ENCODE results near the gene ATOH8. TPM values are rescaled to one million over a fixed set of nuclear protein-coding genes. Genes with fewer than 3 reads are reported as not detected.

ATOH8 gene
- polyA plus RNA-seq, 2 of the 4 experiments (the other 2 are of a cell fraction), result 1.8 to 20.0 TPM

DNA sequence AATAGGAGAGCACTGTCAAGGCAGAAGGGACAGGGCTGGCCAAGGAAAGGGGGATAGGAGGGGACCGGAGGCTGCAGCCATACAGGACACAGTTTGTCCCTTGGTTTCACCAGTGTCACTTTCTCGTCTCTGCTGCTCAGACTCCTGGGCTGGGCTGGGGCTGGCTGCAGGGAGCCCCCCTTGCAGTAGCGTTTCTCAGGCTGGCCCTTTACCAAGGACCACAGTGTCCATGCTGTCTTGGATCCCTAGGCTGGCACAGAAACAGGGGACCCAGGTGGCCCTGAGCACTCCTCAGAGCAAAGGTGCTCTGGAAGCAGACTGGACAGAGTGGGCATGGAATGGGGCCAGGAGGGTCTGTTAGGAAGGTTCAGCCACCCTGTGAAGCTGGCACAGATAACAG is 34.8 kb downstream of the ATOH8 start:
- ATAC-seq (no peak), FAIRE-seq (no peak), DNase-seq (ENCODE audit: low read depth in 1 of 2, low spot score in 1 of 2) (no peak)
- peaks cover 29% of the 10 kb centered on the region for H3K4me1 ChIP-seq
- TF ChIP-seq SMC3 (IDR thresholded peaks at IDR 0.05) (no peak), KDM5A (IDR thresholded peaks at IDR 0.05) (no peak), HOXB13 (CRISPR knock-in tag; IDR thresholded peaks at IDR 0.05; ENCODE audit: low read depth) (no peak)
- TF ChIP-seq, protein P1, sequence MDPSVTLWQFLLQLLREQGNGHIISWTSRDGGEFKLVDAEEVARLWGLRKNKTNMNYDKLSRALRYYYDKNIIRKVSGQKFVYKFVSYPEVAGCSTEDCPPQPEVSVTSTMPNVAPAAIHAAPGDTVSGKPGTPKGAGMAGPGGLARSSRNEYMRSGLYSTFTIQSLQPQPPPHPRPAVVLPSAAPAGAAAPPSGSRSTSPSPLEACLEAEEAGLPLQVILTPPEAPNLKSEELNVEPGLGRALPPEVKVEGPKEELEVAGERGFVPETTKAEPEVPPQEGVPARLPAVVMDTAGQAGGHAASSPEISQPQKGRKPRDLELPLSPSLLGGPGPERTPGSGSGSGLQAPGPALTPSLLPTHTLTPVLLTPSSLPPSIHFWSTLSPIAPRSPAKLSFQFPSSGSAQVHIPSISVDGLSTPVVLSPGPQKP (IDR thresholded peaks at IDR 0.05; ENCODE audit: low read depth, low read length), result no peak
- TF ChIP-seq, protein P2, sequence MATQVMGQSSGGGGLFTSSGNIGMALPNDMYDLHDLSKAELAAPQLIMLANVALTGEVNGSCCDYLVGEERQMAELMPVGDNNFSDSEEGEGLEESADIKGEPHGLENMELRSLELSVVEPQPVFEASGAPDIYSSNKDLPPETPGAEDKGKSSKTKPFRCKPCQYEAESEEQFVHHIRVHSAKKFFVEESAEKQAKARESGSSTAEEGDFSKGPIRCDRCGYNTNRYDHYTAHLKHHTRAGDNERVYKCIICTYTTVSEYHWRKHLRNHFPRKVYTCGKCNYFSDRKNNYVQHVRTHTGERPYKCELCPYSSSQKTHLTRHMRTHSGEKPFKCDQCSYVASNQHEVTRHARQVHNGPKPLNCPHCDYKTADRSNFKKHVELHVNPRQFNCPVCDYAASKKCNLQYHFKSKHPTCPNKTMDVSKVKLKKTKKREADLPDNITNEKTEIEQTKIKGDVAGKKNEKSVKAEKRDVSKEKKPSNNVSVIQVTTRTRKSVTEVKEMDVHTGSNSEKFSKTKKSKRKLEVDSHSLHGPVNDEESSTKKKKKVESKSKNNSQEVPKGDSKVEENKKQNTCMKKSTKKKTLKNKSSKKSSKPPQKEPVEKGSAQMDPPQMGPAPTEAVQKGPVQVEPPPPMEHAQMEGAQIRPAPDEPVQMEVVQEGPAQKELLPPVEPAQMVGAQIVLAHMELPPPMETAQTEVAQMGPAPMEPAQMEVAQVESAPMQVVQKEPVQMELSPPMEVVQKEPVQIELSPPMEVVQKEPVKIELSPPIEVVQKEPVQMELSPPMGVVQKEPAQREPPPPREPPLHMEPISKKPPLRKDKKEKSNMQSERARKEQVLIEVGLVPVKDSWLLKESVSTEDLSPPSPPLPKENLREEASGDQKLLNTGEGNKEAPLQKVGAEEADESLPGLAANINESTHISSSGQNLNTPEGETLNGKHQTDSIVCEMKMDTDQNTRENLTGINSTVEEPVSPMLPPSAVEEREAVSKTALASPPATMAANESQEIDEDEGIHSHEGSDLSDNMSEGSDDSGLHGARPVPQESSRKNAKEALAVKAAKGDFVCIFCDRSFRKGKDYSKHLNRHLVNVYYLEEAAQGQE (IDR thresholded peaks at IDR 0.05), result no peak
- no peaks in the 10 kb centered on the region for H3K9me3 ChIP-seq
- H3K27ac ChIP-seq, result no peak overlapping the region; a peak in 1 of 6 replicates
- H3K4me3 ChIP-seq, result no peak overlapping the region
- H3K4me2 ChIP-seq, result no peak overlapping the region
- ChIA-PET CTCF (interaction anchor here (1.6 to 63.0 kb wide), 4 partner anchors 16 to 59 kb away, joined by 9 to 1675 read pairs (median 14); no protein-coding TSS in a partner anchor), POLR2A (no interaction called here)
- 82% methylated on average over 3 of the region's 3 CpGs for WGBS (ENCODE audit: missing lambda C conversion rate)

DNA sequence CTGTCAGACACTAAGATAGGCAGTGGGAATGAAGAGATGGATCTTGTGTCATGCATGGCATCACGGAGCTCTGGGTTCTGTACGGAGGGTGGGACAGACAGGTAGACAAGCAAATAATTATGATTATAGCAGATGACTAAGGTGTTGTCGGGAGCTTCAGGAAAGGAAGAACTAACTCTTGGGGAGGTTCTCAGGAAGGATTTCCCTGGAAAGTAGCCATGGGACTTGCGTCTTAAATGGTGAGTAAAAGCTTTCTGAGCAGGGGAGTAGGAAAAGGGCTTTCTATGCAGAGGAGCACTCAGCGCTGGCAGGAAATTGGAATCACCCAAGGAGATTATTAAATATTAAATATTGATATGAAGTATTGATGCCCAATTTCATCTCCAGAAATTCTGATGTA is 35.5 kb downstream of the ATOH8 start:
- Histone ChIP-seq H3K4me3 (no peak overlapping the region), H3K4me1 (peaks cover 36% of the 10 kb centered on the region), H3K4me2 (no peak overlapping the region), H3K27ac (no peak overlapping the region), H3K9me3 (no peaks in the 10 kb centered on the region)
- no peak for ATAC-seq
- 83% methylated on average over 5 of the region's 5 CpGs for WGBS (ENCODE audit: missing lambda C conversion rate)
- POLR2A ChIA-PET, result no interaction called here
- TF ChIP-seq ZC3H11A (IDR thresholded peaks at IDR 0.05), result no peak
- TF ChIP-seq RFX5 (IDR thresholded peaks at IDR 0.05), result 0 out of 2 replicates have a peak, but pooled peaks have one; percentile 29
- no peak for DNase-seq (ENCODE audit: low read depth in 1 of 2, low spot score in 1 of 2)
- no peak for FAIRE-seq
- CTCF ChIA-PET, result interaction anchor here (1.0 to 63.0 kb wide), 10 partner anchors 10 to 80 kb away, joined by 3 to 1675 read pairs (median 4); partner anchors contain the start of gene ATOH8

DNA sequence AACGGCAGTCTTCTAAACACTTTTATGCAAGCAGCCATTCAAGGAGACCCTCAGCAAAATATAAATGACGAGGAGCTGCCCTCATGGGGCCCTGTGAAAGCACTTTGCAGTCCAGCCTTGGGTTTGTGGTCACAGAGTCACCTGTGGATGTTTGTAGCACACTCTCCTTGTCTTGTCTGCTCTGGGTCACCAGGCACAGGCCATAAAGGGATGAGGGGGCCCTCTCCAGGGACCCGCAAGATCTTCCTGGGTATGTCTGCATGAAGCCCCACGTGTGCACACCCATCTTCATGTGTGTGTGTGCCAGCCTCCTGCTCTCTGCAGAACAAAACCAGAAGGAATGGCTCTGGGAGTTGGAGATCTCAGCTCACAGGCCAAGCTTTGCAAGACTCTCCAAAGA is 36.2 kb downstream of the ATOH8 start:
- POLR2A ChIA-PET, result no interaction called here
- Histone ChIP-seq H3K4me1 (peaks cover 36% of the 10 kb centered on the region), H3K4me3 (no peak overlapping the region), H3K27ac (peak overlapping the region in 1 of 2 experiments; percentile 16; a peak in 1 of 6 replicates), H3K4me2 (no peak overlapping the region), H3K9me3 (no peaks in the 10 kb centered on the region)
- TF ChIP-seq NR3C1 (IDR thresholded peaks at IDR 0.05), result no peak
- TF ChIP-seq ZNF302 (CRISPR knock-in tag; IDR thresholded peaks at IDR 0.05), result no peak
- no peak for TF ChIP-seq HEYL (CRISPR knock-in tag; IDR thresholded peaks at IDR 0.05)
- TF ChIP-seq, protein P3, sequence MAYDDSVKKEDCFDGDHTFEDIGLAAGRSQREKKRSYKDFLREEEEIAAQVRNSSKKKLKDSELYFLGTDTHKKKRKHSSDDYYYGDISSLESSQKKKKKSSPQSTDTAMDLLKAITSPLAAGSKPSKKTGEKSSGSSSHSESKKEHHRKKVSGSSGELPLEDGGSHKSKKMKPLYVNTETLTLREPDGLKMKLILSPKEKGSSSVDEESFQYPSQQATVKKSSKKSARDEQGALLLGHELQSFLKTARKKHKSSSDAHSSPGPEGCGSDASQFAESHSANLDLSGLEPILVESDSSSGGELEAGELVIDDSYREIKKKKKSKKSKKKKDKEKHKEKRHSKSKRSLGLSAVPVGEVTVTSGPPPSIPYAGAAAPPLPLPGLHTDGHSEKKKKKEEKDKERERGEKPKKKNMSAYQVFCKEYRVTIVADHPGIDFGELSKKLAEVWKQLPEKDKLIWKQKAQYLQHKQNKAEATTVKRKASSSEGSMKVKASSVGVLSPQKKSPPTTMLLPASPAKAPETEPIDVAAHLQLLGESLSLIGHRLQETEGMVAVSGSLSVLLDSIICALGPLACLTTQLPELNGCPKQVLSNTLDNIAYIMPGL (CRISPR knock-in tag; IDR thresholded peaks at IDR 0.05; ENCODE audit: borderline replicate concordance), result no peak
- no peak for TF ChIP-seq NFE2L2 (conservative IDR thresholded peaks at IDR 0.05; ENCODE audit: low read length)
- no peak for TF ChIP-seq FOXS1 (CRISPR knock-in tag; IDR thresholded peaks at IDR 0.05)
- no peak for TF ChIP-seq EP300 (IDR thresholded peaks at IDR 0.05)
- TF ChIP-seq JUN (IDR thresholded peaks at IDR 0.05), result no peak
- TF ChIP-seq, protein P4, sequence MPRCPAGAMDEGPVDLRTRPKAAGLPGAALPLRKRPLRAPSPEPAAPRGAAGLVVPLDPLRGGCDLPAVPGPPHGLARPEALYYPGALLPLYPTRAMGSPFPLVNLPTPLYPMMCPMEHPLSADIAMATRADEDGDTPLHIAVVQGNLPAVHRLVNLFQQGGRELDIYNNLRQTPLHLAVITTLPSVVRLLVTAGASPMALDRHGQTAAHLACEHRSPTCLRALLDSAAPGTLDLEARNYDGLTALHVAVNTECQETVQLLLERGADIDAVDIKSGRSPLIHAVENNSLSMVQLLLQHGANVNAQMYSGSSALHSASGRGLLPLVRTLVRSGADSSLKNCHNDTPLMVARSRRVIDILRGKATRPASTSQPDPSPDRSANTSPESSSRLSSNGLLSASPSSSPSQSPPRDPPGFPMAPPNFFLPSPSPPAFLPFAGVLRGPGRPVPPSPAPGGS (IDR thresholded peaks at IDR 0.05), result no peak
- TF ChIP-seq ZFP36 (IDR thresholded peaks at IDR 0.05; ENCODE audit: borderline replicate concordance, partially characterized antibody), result no peak
- no peak for TF ChIP-seq SMC3 (IDR thresholded peaks at IDR 0.05)
- no peak for TF ChIP-seq SREBF2 (IDR thresholded peaks at IDR 0.05)
- TF ChIP-seq, protein P5, sequence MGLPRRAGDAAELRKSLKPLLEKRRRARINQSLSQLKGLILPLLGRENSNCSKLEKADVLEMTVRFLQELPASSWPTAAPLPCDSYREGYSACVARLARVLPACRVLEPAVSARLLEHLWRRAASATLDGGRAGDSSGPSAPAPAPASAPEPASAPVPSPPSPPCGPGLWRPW (IDR thresholded peaks at IDR 0.05), result no peak
- no peak for TF ChIP-seq BHLHE40 (IDR thresholded peaks at IDR 0.05; ENCODE audit: low read depth, low read length)
- TF ChIP-seq TP53 (CRISPR knock-in tag; IDR thresholded peaks at IDR 0.05), result no peak
- CTCF ChIA-PET, result interaction anchor here (1.0 to 63.0 kb wide), 12 partner anchors 11 to 81 kb away, joined by 3 to 1675 read pairs (median 4); partner anchors contain the start of gene ATOH8
- ATAC-seq, result no peak
- FAIRE-seq, result no peak
- no peak for DNase-seq (ENCODE audit: low read depth in 1 of 2, low spot score in 1 of 2)
- WGBS (ENCODE audit: missing lambda C conversion rate), result 74% methylated on average over 4 of the region's 4 CpGs

Measured in A549 (cell line).